Neural progenitor cell (in vitro differentiated cells): ENCODE measurements around the gene TEX30. TPM values are rescaled to one million over a fixed set of nuclear protein-coding genes. Genes with fewer than 3 reads are reported as not detected.

Experiments used
- DNase-seq: peaks from one replicate; pipeline ENCODE4 v3.0.0-alpha.2; 2016; ENCODE audit warnings: low spot score
- H2AFZ ChIP-seq: fragments of 200-600 bp; sonication (generic); replicated peaks from 2 replicates; pipeline ENCODE4 v1.6.1; 2016; ENCODE audit warnings: antibody characterized with exemption
- H3F3A ChIP-seq: fragments of 200-600 bp; sonication (generic); 2 replicates; pipeline ENCODE4 v1.6.1; 2016; ENCODE audit warnings: antibody characterized with exemption, low read depth
- H3K27ac ChIP-seq: fragments of 200-600 bp; sonication (generic); 2 replicates; pipeline ENCODE4 v1.5.1; 2016; ENCODE audit warnings: mild to moderate bottlenecking
- H3K27me3 ChIP-seq: fragments of 200-600 bp; sonication (generic); 2 replicates; pipeline ENCODE4 v1.6.1; 2016; ENCODE audit warnings: mild to moderate bottlenecking, moderate library complexity
- H3K36me3 ChIP-seq: fragments of 200-600 bp; sonication (generic); 2 replicates; pipeline ENCODE4 v1.5.1; 2016
- H3K4me1 ChIP-seq: fragments of 200-600 bp; sonication (generic); 2 replicates; pipeline ENCODE4 v1.6.1; 2016; ENCODE audit warnings: mixed run types
- H3K4me2 ChIP-seq: fragments of 200-600 bp; sonication (generic); 2 replicates; pipeline ENCODE4 v1.6.1; 2016
- H3K4me3 ChIP-seq: fragments of 200-600 bp; sonication (generic); 2 replicates; pipeline ENCODE4 v1.5.1; 2016
- H3K79me2 ChIP-seq: fragments of 200-600 bp; sonication (generic); 2 replicates; pipeline ENCODE4 v1.6.1; 2016; ENCODE audit warnings: low read depth
- H3K9ac ChIP-seq: fragments of 200-600 bp; sonication (generic); 2 replicates; pipeline ENCODE4 v1.6.1; 2016
- H3K9me3 ChIP-seq: fragments of 200-600 bp; sonication (generic); 2 replicates; pipeline ENCODE4 v1.5.1; 2016; ENCODE audit warnings: low read depth
- H4K20me1 ChIP-seq: fragments of 200-600 bp; sonication (generic); 2 replicates; pipeline ENCODE4 v1.6.1; 2016; ENCODE audit warnings: low read depth
- H3K27ac Mint-ChIP-seq: 3 replicates; pipeline ENCODE4 v1.8.0; 2021; ENCODE audit warnings: mixed read lengths
- H3K27me3 Mint-ChIP-seq: 2 replicates; pipeline ENCODE4 v1.8.0; 2022; ENCODE audit warnings: low read depth, mild to moderate bottlenecking, inconsistent platforms, moderate library complexity, mixed read lengths; ENCODE audit not compliant: insufficient read depth
- H3K36me3 Mint-ChIP-seq: 3 replicates; pipeline ENCODE4 v1.8.0; 2021; ENCODE audit warnings: mixed read lengths
- H3K4me1 Mint-ChIP-seq: 3 replicates; pipeline ENCODE4 v1.8.0; 2021; ENCODE audit warnings: mixed read lengths
- H3K4me3 Mint-ChIP-seq: 3 replicates; pipeline ENCODE4 v1.8.0; 2021; ENCODE audit warnings: mild to moderate bottlenecking, moderate library complexity, mixed read lengths
- H3K9me3 Mint-ChIP-seq: 3 replicates; pipeline ENCODE4 v1.8.0; 2020; ENCODE audit warnings: mixed read lengths
- EZH2 ChIP-seq: fragments of 200-600 bp; sonication (generic); IDR thresholded peaks from 2 replicates; pipeline ENCODE4 v1.6.1; 2017; ENCODE audit warnings: antibody characterized with exemption, mild to moderate bottlenecking, moderate library complexity
- EZH2phosphoT487 ChIP-seq: fragments of 200-600 bp; sonication (generic); IDR thresholded peaks from 2 replicates; pipeline ENCODE4 v1.6.1; 2017; ENCODE audit warnings: antibody characterized with exemption
- total RNA-seq: library from RNA; depleted of rRNA; stranded (reverse); fragments of >200 nt; gene quantifications from 2 replicates; pipeline ENCODE4 v1.2.3, GENCODE V29; 2015; ENCODE audit warnings: low replicate concordance
- TF ChIP-seq, protein P1 (sequence below): fragments of 200-600 bp; sonication (generic); IDR thresholded peaks from 2 replicates; pipeline ENCODE4 v1.5.1; 2017; ENCODE audit warnings: antibody characterized with exemption, mild to moderate bottlenecking

Gene TEX30
- 16.4 and 38.9 TPM in 2 replicates for total RNA-seq

DNA sequence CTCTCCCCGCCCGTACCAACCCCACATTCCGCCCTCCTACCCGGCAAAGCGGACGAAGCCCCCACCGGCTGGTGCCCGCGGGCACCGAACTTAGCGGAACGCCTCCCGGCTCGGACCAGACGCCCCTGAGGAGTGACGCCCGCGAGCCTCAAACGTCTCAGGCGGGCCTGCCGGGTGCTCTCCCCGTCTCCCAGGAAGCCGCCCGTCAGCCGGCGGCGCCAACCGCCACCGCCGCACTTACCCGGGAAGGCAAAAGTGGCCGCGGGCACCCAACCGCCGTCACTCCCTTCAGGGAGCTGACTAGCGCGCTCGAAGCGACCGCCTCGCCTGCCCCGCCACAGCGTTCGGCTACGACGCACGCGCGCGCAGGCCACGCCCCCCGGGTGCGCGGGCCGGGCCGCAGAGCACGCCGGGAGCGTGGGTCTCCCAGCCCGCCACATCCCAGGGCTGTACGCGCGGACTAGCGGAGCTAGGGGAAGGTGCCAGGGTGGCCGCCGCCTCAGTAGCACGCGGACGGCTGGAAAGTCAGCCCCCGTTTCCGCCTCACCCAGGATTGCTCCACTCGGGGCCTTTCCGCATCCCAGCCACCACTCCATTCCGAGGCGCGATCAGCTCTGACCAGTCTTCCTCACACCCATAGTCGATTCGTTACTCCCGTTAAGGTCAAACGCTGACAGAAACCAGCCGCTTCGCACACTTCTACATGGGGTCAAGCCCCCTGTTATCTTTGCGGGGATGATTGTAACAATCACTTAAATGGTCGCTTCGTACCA lies at the start of gene TEX30:
TSS of gene TEX30 (minus strand) at position 346 of the 773 bp plus-strand sequence. CDS start 3,760 bp downstream, outside the sequence.
- H3K27ac Mint-ChIP-seq: peak within 1 kb of the TSS; percentile 78
- peak within 1 kb of the TSS; percentile 42 for H2AFZ ChIP-seq
- peak within 1 kb of the TSS; percentile 11 for H3K9ac ChIP-seq
- peaks cover 3% of the 10 kb centered on the region for H3K9me3 Mint-ChIP-seq
- no peak within 1 kb of the TSS for H3K27ac ChIP-seq
- no peak for TF ChIP-seq EZH2phosphoT487
- TF ChIP-seq, protein P1, sequence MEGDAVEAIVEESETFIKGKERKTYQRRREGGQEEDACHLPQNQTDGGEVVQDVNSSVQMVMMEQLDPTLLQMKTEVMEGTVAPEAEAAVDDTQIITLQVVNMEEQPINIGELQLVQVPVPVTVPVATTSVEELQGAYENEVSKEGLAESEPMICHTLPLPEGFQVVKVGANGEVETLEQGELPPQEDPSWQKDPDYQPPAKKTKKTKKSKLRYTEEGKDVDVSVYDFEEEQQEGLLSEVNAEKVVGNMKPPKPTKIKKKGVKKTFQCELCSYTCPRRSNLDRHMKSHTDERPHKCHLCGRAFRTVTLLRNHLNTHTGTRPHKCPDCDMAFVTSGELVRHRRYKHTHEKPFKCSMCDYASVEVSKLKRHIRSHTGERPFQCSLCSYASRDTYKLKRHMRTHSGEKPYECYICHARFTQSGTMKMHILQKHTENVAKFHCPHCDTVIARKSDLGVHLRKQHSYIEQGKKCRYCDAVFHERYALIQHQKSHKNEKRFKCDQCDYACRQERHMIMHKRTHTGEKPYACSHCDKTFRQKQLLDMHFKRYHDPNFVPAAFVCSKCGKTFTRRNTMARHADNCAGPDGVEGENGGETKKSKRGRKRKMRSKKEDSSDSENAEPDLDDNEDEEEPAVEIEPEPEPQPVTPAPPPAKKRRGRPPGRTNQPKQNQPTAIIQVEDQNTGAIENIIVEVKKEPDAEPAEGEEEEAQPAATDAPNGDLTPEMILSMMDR: no peak
- no peak for TF ChIP-seq EZH2
- H3K4me3 Mint-ChIP-seq: peak within 1 kb of the TSS; percentile 92
- H3K4me1 ChIP-seq: peaks cover 3% of the 10 kb centered on the region
- peaks cover 10% of the 10 kb centered on the region for H3K36me3 Mint-ChIP-seq
- H3K27me3 Mint-ChIP-seq: peaks cover 3% of the 10 kb centered on the region
- no peaks in the 10 kb centered on the region for H3K36me3 ChIP-seq
- peak within 1 kb of the TSS; percentile 50 for H3K4me3 ChIP-seq
- H3K79me2 ChIP-seq: peaks cover 9% of the 10 kb centered on the region
- H3K27me3 ChIP-seq: peaks cover 9% of the 10 kb centered on the region
- H3F3A ChIP-seq: no peaks in the 10 kb centered on the region
- peaks cover 15% of the 10 kb centered on the region for H3K4me1 Mint-ChIP-seq
- DNase-seq: peak; percentile 91
- H4K20me1 ChIP-seq: no peaks in the 10 kb centered on the region
- H3K4me2 ChIP-seq: peak within 1 kb of the TSS; percentile 82
- H3K9me3 ChIP-seq: no peaks in the 10 kb centered on the region

DNA sequence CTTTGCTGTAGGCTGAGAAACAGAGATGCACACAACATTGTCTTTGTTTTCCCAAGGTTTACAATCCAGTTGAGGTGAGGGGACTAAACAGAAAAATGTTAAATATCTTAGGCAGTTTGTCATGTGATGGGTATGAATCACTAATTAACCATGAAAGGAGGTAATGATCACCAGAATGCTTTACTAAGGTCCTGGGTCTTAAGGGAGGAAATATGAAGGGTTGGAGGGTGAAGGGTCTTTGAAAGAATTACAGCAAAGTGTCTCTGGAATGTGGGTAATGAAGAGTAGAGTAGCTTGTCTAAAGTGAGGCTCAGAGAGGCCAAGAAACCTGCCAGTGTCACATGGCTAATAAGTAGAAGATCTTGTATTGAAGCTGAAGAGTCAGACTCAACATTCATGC lies 44.3 kb upstream of the TEX30 start:
- Mint-ChIP-seq H3K27me3 (peaks cover 3% of the 10 kb centered on the region), H3K9me3 (no peaks in the 10 kb centered on the region), H3K4me3 (no peak overlapping the region), H3K27ac (no peak overlapping the region), H3K4me1 (peaks cover 3% of the 10 kb centered on the region), H3K36me3 (peaks cover 18% of the 10 kb centered on the region)
- no peak overlapping the region for H3K9ac ChIP-seq
- DNase-seq: no peak
- no peaks in the 10 kb centered on the region for H4K20me1 ChIP-seq
- no peaks in the 10 kb centered on the region for H3F3A ChIP-seq
- H3K4me3 ChIP-seq: no peak overlapping the region
- no peak for TF ChIP-seq EZH2phosphoT487
- TF ChIP-seq, protein P1: no peak
- no peak for TF ChIP-seq EZH2
- H3K27ac ChIP-seq: no peak overlapping the region
- no peaks in the 10 kb centered on the region for H3K36me3 ChIP-seq
- H3K27me3 ChIP-seq: no peaks in the 10 kb centered on the region
- no peaks in the 10 kb centered on the region for H3K79me2 ChIP-seq
- no peak overlapping the region for H3K4me2 ChIP-seq
- no peaks in the 10 kb centered on the region for H3K9me3 ChIP-seq
- no peak overlapping the region for H2AFZ ChIP-seq
- H3K4me1 ChIP-seq: no peaks in the 10 kb centered on the region

DNA sequence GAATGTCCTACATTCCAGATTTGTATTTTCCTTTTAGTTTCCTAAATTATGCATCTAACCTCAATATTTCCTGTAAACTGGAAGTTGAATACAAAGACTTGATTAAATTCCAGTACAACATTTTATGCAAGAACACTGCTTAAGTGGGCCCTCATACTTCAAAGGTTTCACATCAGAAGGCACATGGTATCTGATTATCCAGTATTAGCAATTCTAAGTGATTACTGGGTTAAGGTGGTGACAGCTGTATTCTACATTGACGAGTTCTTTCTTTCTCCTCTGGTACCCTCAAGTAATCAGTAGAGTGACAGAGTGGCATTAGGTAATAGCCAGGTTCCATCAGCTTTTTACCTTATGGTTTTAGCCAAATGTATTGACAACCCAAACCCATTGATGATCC lies 43.7 kb upstream of the TEX30 start:
- peaks cover 8% of the 10 kb centered on the region for H3K4me1 Mint-ChIP-seq
- Histone ChIP-seq H3K9me3 (no peaks in the 10 kb centered on the region), H3K4me1 (no peaks in the 10 kb centered on the region), H3F3A (no peaks in the 10 kb centered on the region), H3K9ac (no peak overlapping the region), H3K4me2 (no peak overlapping the region), H2AFZ (no peak overlapping the region), H3K36me3 (no peaks in the 10 kb centered on the region), H3K4me3 (no peak overlapping the region), H3K79me2 (no peaks in the 10 kb centered on the region), H4K20me1 (no peaks in the 10 kb centered on the region), H3K27me3 (no peaks in the 10 kb centered on the region), H3K27ac (no peak overlapping the region)
- peaks cover 12% of the 10 kb centered on the region for H3K36me3 Mint-ChIP-seq
- H3K4me3 Mint-ChIP-seq: no peak overlapping the region
- H3K27ac Mint-ChIP-seq: no peak overlapping the region
- no peaks in the 10 kb centered on the region for H3K9me3 Mint-ChIP-seq
- TF ChIP-seq, protein P1: no peak
- TF ChIP-seq EZH2phosphoT487: no peak
- no peak for TF ChIP-seq EZH2
- DNase-seq: no peak
- H3K27me3 Mint-ChIP-seq: peaks cover 3% of the 10 kb centered on the region
